GM23248 (cell line): ENCODE results near the gene HIF1A. TPM values are rescaled to one million over a fixed set of nuclear protein-coding genes. Genes with fewer than 3 reads are reported as not detected.
A peak's percentile ranks its signal among the peaks of the same experiment; 100 is the strongest.

Source experiments
- DNase-seq: peaks from one replicate; pipeline ENCODE4 v3.0.0-alpha.2; 2015
- H2AFZ ChIP-seq: fragments of 200-600 bp; sonication (generic); 2 replicates; pipeline ENCODE4 v1.6.1; 2016; ENCODE audit warnings: antibody characterized with exemption
- H3F3A ChIP-seq: fragments of 200-600 bp; sonication (generic); 2 replicates; pipeline ENCODE4 v1.6.1; 2016; ENCODE audit warnings: mild to moderate bottlenecking, antibody characterized with exemption, mixed run types; ENCODE audit not compliant: insufficient read depth
- H3K27ac ChIP-seq: fragments of 200-600 bp; sonication (generic); 2 replicates; pipeline ENCODE4 v1.5.1; 2016; ENCODE audit warnings: mild to moderate bottlenecking
- H3K27me3 ChIP-seq: fragments of 200-600 bp; sonication (generic); replicated peaks from 2 replicates; pipeline ENCODE4 v1.6.1; 2016; ENCODE audit warnings: mild to moderate bottlenecking; ENCODE audit not compliant: insufficient read depth
- H3K36me3 ChIP-seq: fragments of 200-600 bp; sonication (generic); 2 replicates; pipeline ENCODE4 v1.6.1; 2016; ENCODE audit warnings: low read depth, mild to moderate bottlenecking
- H3K4me1 ChIP-seq: fragments of 200-600 bp; sonication (generic); 2 replicates; pipeline ENCODE4 v1.6.1; 2016; ENCODE audit warnings: mild to moderate bottlenecking; ENCODE audit not compliant: insufficient read depth
- H3K4me2 ChIP-seq: fragments of 200-600 bp; sonication (generic); one replicate; pipeline ENCODE4 v1.6.1; 2016; ENCODE audit warnings: mild to moderate bottlenecking; ENCODE audit not compliant: unreplicated experiment
- H3K4me3 ChIP-seq: fragments of 200-600 bp; sonication (generic); 2 replicates; pipeline ENCODE4 v1.5.1; 2016; ENCODE audit warnings: mild to moderate bottlenecking
- H3K79me2 ChIP-seq: fragments of 200-600 bp; sonication (generic); 2 replicates; pipeline ENCODE4 v1.6.1; 2016; ENCODE audit warnings: mild to moderate bottlenecking; ENCODE audit not compliant: insufficient read depth
- H3K9ac ChIP-seq: fragments of 200-600 bp; sonication (generic); 2 replicates; pipeline ENCODE4 v1.6.1; 2016; ENCODE audit warnings: mild to moderate bottlenecking
- H3K9me2 ChIP-seq: fragments of 200-600 bp; sonication (generic); 2 replicates; pipeline ENCODE4 v1.6.1; 2016; ENCODE audit warnings: mixed run types, mild to moderate bottlenecking, moderate library complexity; ENCODE audit not compliant: insufficient read depth
- H3K9me3 ChIP-seq: fragments of 200-600 bp; sonication (generic); one replicate; pipeline ENCODE4 v1.6.1; 2017; ENCODE audit warnings: low read depth
- H4K20me1 ChIP-seq: fragments of 200-600 bp; sonication (generic); 2 replicates; pipeline ENCODE4 v1.6.0; 2016; ENCODE audit not compliant: insufficient read depth
- EZH2 ChIP-seq: fragments of 200-600 bp; sonication (generic); IDR thresholded peaks from 2 replicates; pipeline ENCODE4 v1.6.1; 2018; ENCODE audit warnings: antibody characterized with exemption, mild to moderate bottlenecking; ENCODE audit not compliant: insufficient read depth, poor library complexity, severe bottlenecking
- EZH2phosphoT487 ChIP-seq: fragments of 200-600 bp; sonication (generic); IDR thresholded peaks from 2 replicates; pipeline ENCODE4 v1.6.1; 2018; ENCODE audit warnings: antibody characterized with exemption, moderate library complexity, mild to moderate bottlenecking, low read depth; ENCODE audit not compliant: insufficient read depth
- WGBS, 2 experiments: methylation state at CpG; one replicate each; pipeline ENCODE4 v1.1.6; 2015 to 2017; ENCODE audit warnings: low lambda C conversion rate in 2 of 2, low coverage in 1 of 2; ENCODE audit errors: missing lambda C conversion rate in 2 of 2; 5-methylcytosine and 5-hydroxymethylcytosine counted together
- in situ Hi-C: fragments of 300-500 bp; cut with MboI; formaldehyde crosslinking; loops from 2 replicates; pipeline ENCODE4 v1.15.0; 2020
- polyA plus RNA-seq: library from polyadenylated mRNA; unstranded; fragments of >200 nt; fragmentation: Nextera tagmentation; extraction: Ambion mirVana; gene quantifications from 2 replicates; pipeline ENCODE4 v1.2.1, GENCODE V29; 2016
- total RNA-seq: library from RNA; depleted of rRNA; stranded (reverse); fragments of >200 nt; shearing (Covaris generic); gene quantifications from 2 replicates; pipeline ENCODE4 v1.2.3, GENCODE V29; 2014

Gene HIF1A
- total and polyA plus RNA-seq, 2 experiments from 2014 or later, result 907 to 1,114 TPM

GRCh38 chr14:61726778-61727658 is 31.7 kb downstream of the HIF1A start:
- Histone ChIP-seq H3K27ac (peak overlapping the region; percentile 61), H3K27me3 (no peaks in the 10 kb centered on the region), H4K20me1 (peaks cover 28% of the 10 kb centered on the region; the same call in 1 of the 2 replicates), H3K9ac (peak overlapping the region; percentile 23; the same call in 1 of the 2 replicates), H3K36me3 (peaks cover 100% of the 10 kb centered on the region), H3K9me3 (no peaks in the 10 kb centered on the region), H3K79me2 (peaks cover 100% of the 10 kb centered on the region), H3K4me1 (peaks cover 87% of the 10 kb centered on the region), H3K4me3 (no peak overlapping the region), H3K4me2 (no peak overlapping the region), H2AFZ (no peak overlapping the region), H3K9me2 (no peaks in the 10 kb centered on the region), H3F3A (peaks cover 99% of the 10 kb centered on the region)
- TF ChIP-seq EZH2, result no peak
- in situ Hi-C loops, result no loop called here
- 88 to 92% methylated on average over 7 of the region's 7 CpGs for WGBS, 2 experiments
- DNase-seq, result no peak

GRCh38 chr14:61730756-61731373 is 35.6 kb downstream of the HIF1A start:
- Histone ChIP-seq H3K9me3 (no peaks in the 10 kb centered on the region), H3K9ac (peak overlapping the region; percentile 50), H3K4me1 (peaks cover 63% of the 10 kb centered on the region), H3K4me3 (no peak overlapping the region), H3K27ac (peak overlapping the region; percentile 61), H3K4me2 (no peak overlapping the region), H3K36me3 (peaks cover 96% of the 10 kb centered on the region), H4K20me1 (peaks cover 13% of the 10 kb centered on the region; the same call in 1 of the 2 replicates), H3K79me2 (peaks cover 100% of the 10 kb centered on the region), H3F3A (peaks cover 99% of the 10 kb centered on the region), H2AFZ (no peak overlapping the region), H3K9me2 (no peaks in the 10 kb centered on the region), H3K27me3 (no peaks in the 10 kb centered on the region)
- no peak for TF ChIP-seq EZH2phosphoT487
- TF ChIP-seq EZH2, result no peak
- in situ Hi-C loops, result no loop called here
- no peak for DNase-seq
- WGBS, 2 experiments, result 71 to 79% methylated on average over 2 of the region's 2 CpGs

GRCh38 chr14:61733972-61734371 is 38.7 kb downstream of the HIF1A start:
- H3K4me2 ChIP-seq, result no peak overlapping the region
- H3K79me2 ChIP-seq, result peaks cover 100% of the 10 kb centered on the region
- H3K9me2 ChIP-seq, result no peaks in the 10 kb centered on the region
- H3K9ac ChIP-seq, result peak overlapping the region; percentile 9
- TF ChIP-seq EZH2phosphoT487 (no peak), EZH2 (no peak)
- peaks cover 28% of the 10 kb centered on the region; the same call in 1 of the 2 replicates for H4K20me1 ChIP-seq
- H3K9me3 ChIP-seq, result no peaks in the 10 kb centered on the region
- peaks cover 44% of the 10 kb centered on the region for H3K4me1 ChIP-seq
- peaks cover 95% of the 10 kb centered on the region for H3K36me3 ChIP-seq
- no peak overlapping the region for H3K4me3 ChIP-seq
- no peaks in the 10 kb centered on the region for H3K27me3 ChIP-seq
- H2AFZ ChIP-seq, result no peak overlapping the region
- peak; percentile 61 for DNase-seq
- peaks cover 98% of the 10 kb centered on the region for H3F3A ChIP-seq
- H3K27ac ChIP-seq, result peak overlapping the region; percentile 61
- WGBS, 2 experiments, result 95 to 97% methylated on average over 2 of the region's 2 CpGs
- in situ Hi-C loops, result no loop called here

GRCh38 chr14:61736751-61737150 is 41.4 kb downstream of the HIF1A start:
- peaks cover 95% of the 10 kb centered on the region for H3F3A ChIP-seq
- H4K20me1 ChIP-seq, result peaks cover 27% of the 10 kb centered on the region; the same call in 1 of the 2 replicates
- 83 to 88% methylated on average over 4 of the region's 4 CpGs for WGBS, 2 experiments
- peaks cover 27% of the 10 kb centered on the region for H3K4me1 ChIP-seq
- peak overlapping the region; percentile 4; the same call in 1 of the 2 replicates for H3K9ac ChIP-seq
- no peaks in the 10 kb centered on the region for H3K27me3 ChIP-seq
- no peak overlapping the region for H3K4me2 ChIP-seq
- in situ Hi-C loops, result no loop called here
- H3K27ac ChIP-seq, result peak overlapping the region; percentile 61
- no peaks in the 10 kb centered on the region for H3K9me3 ChIP-seq
- H3K4me3 ChIP-seq, result no peak overlapping the region
- peak; percentile 33 for DNase-seq
- H3K79me2 ChIP-seq, result peaks cover 98% of the 10 kb centered on the region
- H3K9me2 ChIP-seq, result no peaks in the 10 kb centered on the region
- no peak overlapping the region for H2AFZ ChIP-seq
- TF ChIP-seq EZH2 (no peak), EZH2phosphoT487 (no peak)
- peaks cover 91% of the 10 kb centered on the region for H3K36me3 ChIP-seq
